Mesothelial cell of epicardium (in vitro differentiated cells): ENCODE measurements around the gene DNAH10. TPM values are rescaled to one million over a fixed set of nuclear protein-coding genes. Genes with fewer than 3 reads are reported as not detected.

Experiments
- DNase-seq, 2 experiments: peaks; one replicate each; pipeline ENCODE4 v3.0.0; 2021; ENCODE audit warnings: low spot score in 2 of 2; ENCODE audit not compliant: unreplicated experiment in 2 of 2
- H3K27ac Mint-ChIP-seq: 2 replicates; pipeline ENCODE4 v1.8.0; 2021; ENCODE audit warnings: mixed read lengths
- H3K27me3 Mint-ChIP-seq: 2 replicates; pipeline ENCODE4 v1.8.0; 2021; ENCODE audit warnings: low read depth, mixed read lengths
- H3K36me3 Mint-ChIP-seq: 2 replicates; pipeline ENCODE4 v1.8.0; 2021; ENCODE audit warnings: mixed read lengths
- H3K4me1 Mint-ChIP-seq: 2 replicates; pipeline ENCODE4 v1.8.0; 2021; ENCODE audit warnings: mixed read lengths
- H3K4me3 Mint-ChIP-seq: 2 replicates; pipeline ENCODE4 v1.8.0; 2021; ENCODE audit warnings: mild to moderate bottlenecking, moderate library complexity, mixed read lengths
- H3K9me3 Mint-ChIP-seq: 2 replicates; pipeline ENCODE4 v1.8.0; 2021; ENCODE audit warnings: mixed read lengths
- CTCF ChIP-seq: fragments of 200-600 bp; sonication (generic); IDR thresholded peaks from one replicate; pipeline ENCODE4 v1.5.0; 2021; ENCODE audit warnings: antibody characterized with exemption; ENCODE audit not compliant: unreplicated experiment
- total RNA-seq: library from RNA; stranded (reverse); gene quantifications from 3 replicates; pipeline ENCODE4 v1.2.1, GENCODE V29; 2021

The DNAH10 gene
- total RNA-seq, 1 donor from 2014 or later, result 2.7 TPM

GRCh38 chr12:123963821-123964220 lies 201.7 kb downstream of the DNAH10 start:
- no peaks in the 10 kb centered on the region for H3K36me3 Mint-ChIP-seq
- peaks cover 19% of the 10 kb centered on the region for H3K4me1 Mint-ChIP-seq
- no peak for DNase-seq
- H3K27me3 Mint-ChIP-seq, result no peaks in the 10 kb centered on the region
- H3K4me3 Mint-ChIP-seq, result no peak overlapping the region
- H3K9me3 Mint-ChIP-seq, result no peaks in the 10 kb centered on the region
- TF ChIP-seq CTCF, result no peak
- H3K27ac Mint-ChIP-seq, result no peak overlapping the region

DNA sequence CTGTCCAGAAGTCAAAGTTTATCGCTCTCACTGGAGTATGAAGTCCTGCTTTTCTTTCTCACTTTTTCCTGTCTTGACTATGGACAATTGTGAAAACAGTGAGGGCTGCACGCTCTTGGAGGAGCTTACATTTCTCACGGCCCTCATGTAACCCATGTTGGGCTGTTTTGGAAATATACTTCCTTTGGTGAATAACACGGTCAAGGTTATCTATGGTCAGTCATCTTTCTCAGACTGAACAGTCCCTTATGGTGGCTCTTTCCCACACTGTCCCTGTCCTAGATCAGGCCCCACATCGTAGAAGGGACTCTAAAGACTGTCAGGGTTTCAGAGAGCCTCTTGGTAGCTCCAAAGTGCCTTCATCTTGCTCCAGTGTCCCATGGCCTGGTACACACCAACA lies 203.3 kb downstream of the DNAH10 start:
- TF ChIP-seq CTCF, result no peak
- H3K27ac Mint-ChIP-seq, result no peak overlapping the region
- no peaks in the 10 kb centered on the region for H3K36me3 Mint-ChIP-seq
- peaks cover 27% of the 10 kb centered on the region for H3K4me1 Mint-ChIP-seq
- no peaks in the 10 kb centered on the region for H3K27me3 Mint-ChIP-seq
- no peak overlapping the region for H3K4me3 Mint-ChIP-seq
- DNase-seq, result no peak
- no peaks in the 10 kb centered on the region for H3K9me3 Mint-ChIP-seq

DNA sequence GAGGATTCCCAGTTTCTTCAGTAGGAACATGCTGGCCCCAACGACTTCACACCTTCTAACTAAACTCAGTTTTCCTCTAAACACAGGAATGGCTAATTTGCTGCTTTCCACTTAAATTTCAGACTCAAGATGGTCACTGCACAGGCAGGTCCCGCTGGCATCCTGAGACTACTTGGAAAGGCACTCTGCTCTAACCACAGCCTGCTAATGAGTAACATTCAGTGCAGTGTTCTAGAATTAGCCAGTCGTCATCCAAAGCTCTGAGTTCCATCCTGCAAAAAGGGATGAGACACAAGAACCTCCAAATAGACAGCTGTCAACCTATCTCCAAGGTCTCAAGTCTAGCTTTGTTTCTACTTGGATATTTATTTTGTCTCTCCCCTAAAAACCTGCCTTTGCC lies 204.5 kb downstream of the DNAH10 start:
- H3K4me3 Mint-ChIP-seq, result no peak overlapping the region
- TF ChIP-seq CTCF, result no peak
- H3K4me1 Mint-ChIP-seq, result peaks cover 34% of the 10 kb centered on the region
- no peaks in the 10 kb centered on the region for H3K9me3 Mint-ChIP-seq
- H3K36me3 Mint-ChIP-seq, result no peaks in the 10 kb centered on the region
- no peaks in the 10 kb centered on the region for H3K27me3 Mint-ChIP-seq
- DNase-seq, result no peak
- no peak overlapping the region for H3K27ac Mint-ChIP-seq

- Mint-ChIP-seq H3K27me3 (no peaks in the 10 kb centered on the region), H3K4me3 (no peak overlapping the region)
- DNase-seq, result no peak
Measured at GRCh38 chr12:123967121-123967586, 205.1 kb downstream of the DNAH10 start.

DNA sequence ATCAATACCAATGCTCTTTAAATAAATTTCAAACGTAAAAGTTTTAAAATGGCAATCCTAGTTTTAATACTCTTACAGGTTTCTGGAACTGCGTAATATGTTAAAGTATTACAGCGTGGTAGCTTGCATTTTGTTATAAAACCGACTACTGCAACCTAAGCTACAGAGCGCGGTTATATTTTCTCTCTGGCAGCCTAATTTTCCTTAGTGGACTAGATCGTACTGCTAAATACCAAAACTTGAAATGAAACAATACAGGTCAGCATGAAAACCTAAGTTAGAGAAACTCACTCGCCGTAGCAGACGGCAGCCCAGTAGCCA lies 209.3 kb downstream of the DNAH10 start:
- no peak for DNase-seq
- H3K4me1 Mint-ChIP-seq, result peaks cover 50% of the 10 kb centered on the region
- no peaks in the 10 kb centered on the region for H3K27me3 Mint-ChIP-seq
- H3K4me3 Mint-ChIP-seq, result peak overlapping the region; percentile 96
- no peak for TF ChIP-seq CTCF
- peaks cover 6% of the 10 kb centered on the region for H3K36me3 Mint-ChIP-seq
- H3K9me3 Mint-ChIP-seq, result no peaks in the 10 kb centered on the region
- peak overlapping the region; percentile 98 for H3K27ac Mint-ChIP-seq

More at GRCh38 chr12:123967121-123967586, 205.1 kb downstream of the DNAH10 start:
- Mint-ChIP-seq H3K36me3 (no peaks in the 10 kb centered on the region), H3K27ac (no peak overlapping the region), H3K9me3 (no peaks in the 10 kb centered on the region), H3K4me1 (peaks cover 35% of the 10 kb centered on the region)
- no peak for TF ChIP-seq CTCF
